OCI-LY1 (cell line): ENCODE measurements around the gene VGF.
A peak's percentile ranks its signal among the peaks of the same experiment; 100 is the strongest.

Source experiments
- H2AFZ ChIP-seq: fragments of 200-600 bp; sonication (generic), shearing (Covaris generic); 2 replicates; pipeline ENCODE4 v1.6.0; 2014; ENCODE audit warnings: antibody characterized with exemption, mild to moderate bottlenecking, low read length
- H3F3A ChIP-seq: fragments of 200-600 bp; sonication (generic), shearing (Covaris generic); 2 replicates; pipeline ENCODE4 v1.6.0; 2014; ENCODE audit warnings: mild to moderate bottlenecking, antibody characterized with exemption, low read length, moderate library complexity; ENCODE audit not compliant: insufficient read depth
- H3K27ac ChIP-seq: fragments of 200-600 bp; sonication (generic); 2 replicates; pipeline ENCODE4 v1.5.1; 2014; ENCODE audit warnings: low read length, mixed run types, mild to moderate bottlenecking, low read depth; ENCODE audit not compliant: poor library complexity, severe bottlenecking
- H3K27me3 ChIP-seq: fragments of 200-600 bp; sonication (generic); 2 replicates; pipeline ENCODE4 v1.6.0; 2014; ENCODE audit warnings: antibody characterized with exemption, mild to moderate bottlenecking, low read length, moderate library complexity; ENCODE audit not compliant: insufficient read depth
- H3K36me3 ChIP-seq: fragments of 200-600 bp; sonication (generic); 2 replicates; pipeline ENCODE4 v1.6.1; 2014; ENCODE audit warnings: mild to moderate bottlenecking, antibody characterized with exemption, low read length, moderate library complexity, mixed read lengths; ENCODE audit not compliant: insufficient read depth
- H3K4me1 ChIP-seq: fragments of 200-600 bp; sonication (generic); 2 replicates; pipeline ENCODE4 v1.5.1; 2014; ENCODE audit warnings: mild to moderate bottlenecking, low read length, moderate library complexity; ENCODE audit not compliant: insufficient read depth, severe bottlenecking
- H3K4me2 ChIP-seq: fragments of 200-600 bp; sonication (generic), shearing (Covaris generic); 2 replicates; pipeline ENCODE4 v1.6.1; 2014; ENCODE audit warnings: low read length
- H3K4me3 ChIP-seq: fragments of 200-600 bp; sonication (generic); 2 replicates; pipeline ENCODE4 v1.5.1; 2014; ENCODE audit warnings: low read length, low read depth, mild to moderate bottlenecking, mixed read lengths; ENCODE audit not compliant: poor library complexity, severe bottlenecking
- H3K79me2 ChIP-seq: fragments of 200-600 bp; shearing (Covaris generic); 2 replicates; pipeline ENCODE4 v1.6.1; 2016; ENCODE audit warnings: mixed run types, low read length, mixed read lengths; ENCODE audit not compliant: insufficient read depth
- H3K9ac ChIP-seq: fragments of 200-600 bp; sonication (generic), shearing (Covaris generic); 2 replicates; pipeline ENCODE4 v1.6.1; 2014; ENCODE audit warnings: mild to moderate bottlenecking, low read length, mixed read lengths
- H3K9me2 ChIP-seq: fragments of 200-600 bp; sonication (generic), shearing (Covaris generic); 2 replicates; pipeline ENCODE4 v1.6.1; 2014; ENCODE audit warnings: low read depth, mild to moderate bottlenecking, low read length, mixed read lengths
- H3K9me3 ChIP-seq: fragments of 200-600 bp; shearing (Covaris generic); 2 replicates; pipeline ENCODE4 v1.6.1; 2014; ENCODE audit warnings: low read length, mixed read lengths
- H4K20me1 ChIP-seq: fragments of 200-600 bp; sonication (generic), shearing (Covaris generic); 2 replicates; pipeline ENCODE4 v1.6.0; 2016; ENCODE audit warnings: mild to moderate bottlenecking, low read length; ENCODE audit not compliant: insufficient read depth
- EZH2 ChIP-seq: fragments of 200-600 bp; sonication (generic), shearing (Covaris generic); IDR thresholded peaks from 2 replicates; pipeline ENCODE4 v1.8.0; 2017; ENCODE audit warnings: borderline replicate concordance, mixed run types, mild to moderate bottlenecking, antibody characterized with exemption, low read length, moderate library complexity, mixed read lengths
- TF ChIP-seq, protein P1 (sequence below): fragments of 200-600 bp; sonication (generic), shearing (Covaris generic); IDR thresholded peaks from 2 replicates; pipeline ENCODE4 v1.5.1; 2017; ENCODE audit warnings: mild to moderate bottlenecking, antibody characterized with exemption, low read length, moderate library complexity, mixed read lengths

The VGF gene

DNA sequence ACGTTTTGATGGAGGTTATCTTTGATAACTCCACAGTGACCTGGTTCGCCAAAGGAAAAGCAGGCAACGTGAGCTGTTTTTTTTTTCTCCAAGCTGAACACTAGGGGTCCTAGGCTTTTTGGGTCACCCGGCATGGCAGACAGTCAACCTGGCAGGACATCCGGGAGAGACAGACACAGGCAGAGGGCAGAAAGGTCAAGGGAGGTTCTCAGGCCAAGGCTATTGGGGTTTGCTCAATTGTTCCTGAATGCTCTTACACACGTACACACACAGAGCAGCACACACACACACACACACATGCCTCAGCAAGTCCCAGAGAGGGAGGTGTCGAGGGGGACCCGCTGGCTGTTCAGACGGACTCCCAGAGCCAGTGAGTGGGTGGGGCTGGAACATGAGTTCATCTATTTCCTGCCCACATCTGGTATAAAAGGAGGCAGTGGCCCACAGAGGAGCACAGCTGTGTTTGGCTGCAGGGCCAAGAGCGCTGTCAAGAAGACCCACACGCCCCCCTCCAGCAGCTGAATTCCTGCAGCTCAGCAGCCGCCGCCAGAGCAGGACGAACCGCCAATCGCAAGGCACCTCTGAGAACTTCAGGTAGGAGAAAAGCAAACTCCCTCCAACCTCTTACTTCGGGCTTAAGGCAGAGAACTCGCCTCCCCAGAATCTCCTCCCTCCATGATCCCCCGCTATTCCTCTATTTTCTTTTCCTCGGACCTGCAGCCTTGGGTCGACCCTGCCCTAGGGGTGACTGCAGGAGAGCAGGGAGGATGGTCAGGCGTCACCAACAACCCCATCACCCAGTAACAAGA, 38.5 kb downstream of the VGF start, which contains the start of gene SERPINE1:
TSS of gene SERPINE1 (plus strand) at position 454 of the 809 bp plus-strand sequence. CDS start 1,290 bp downstream, outside the sequence.
- Histone ChIP-seq H3K4me1 (peaks cover 14% of the 10 kb centered on the region), H3K9me3 (no peaks in the 10 kb centered on the region), H2AFZ (no peak within 1 kb of the TSS), H3K4me2 (peak within 1 kb of the TSS; percentile 54), H3K9ac (no peak within 1 kb of the TSS; the same call in 1 of the 2 replicates), H3K27me3 (peaks cover 5% of the 10 kb centered on the region), H3K4me3 (peak within 1 kb of the TSS; percentile 36), H3K36me3 (no peaks in the 10 kb centered on the region), H3K79me2 (no peaks in the 10 kb centered on the region), H3K9me2 (no peaks in the 10 kb centered on the region), H3F3A (no peaks in the 10 kb centered on the region), H4K20me1 (no peaks in the 10 kb centered on the region), H3K27ac (no peak within 1 kb of the TSS)
- TF ChIP-seq EZH2: no peak
- TF ChIP-seq, protein P1, sequence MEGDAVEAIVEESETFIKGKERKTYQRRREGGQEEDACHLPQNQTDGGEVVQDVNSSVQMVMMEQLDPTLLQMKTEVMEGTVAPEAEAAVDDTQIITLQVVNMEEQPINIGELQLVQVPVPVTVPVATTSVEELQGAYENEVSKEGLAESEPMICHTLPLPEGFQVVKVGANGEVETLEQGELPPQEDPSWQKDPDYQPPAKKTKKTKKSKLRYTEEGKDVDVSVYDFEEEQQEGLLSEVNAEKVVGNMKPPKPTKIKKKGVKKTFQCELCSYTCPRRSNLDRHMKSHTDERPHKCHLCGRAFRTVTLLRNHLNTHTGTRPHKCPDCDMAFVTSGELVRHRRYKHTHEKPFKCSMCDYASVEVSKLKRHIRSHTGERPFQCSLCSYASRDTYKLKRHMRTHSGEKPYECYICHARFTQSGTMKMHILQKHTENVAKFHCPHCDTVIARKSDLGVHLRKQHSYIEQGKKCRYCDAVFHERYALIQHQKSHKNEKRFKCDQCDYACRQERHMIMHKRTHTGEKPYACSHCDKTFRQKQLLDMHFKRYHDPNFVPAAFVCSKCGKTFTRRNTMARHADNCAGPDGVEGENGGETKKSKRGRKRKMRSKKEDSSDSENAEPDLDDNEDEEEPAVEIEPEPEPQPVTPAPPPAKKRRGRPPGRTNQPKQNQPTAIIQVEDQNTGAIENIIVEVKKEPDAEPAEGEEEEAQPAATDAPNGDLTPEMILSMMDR: peak; percentile 44

DNA sequence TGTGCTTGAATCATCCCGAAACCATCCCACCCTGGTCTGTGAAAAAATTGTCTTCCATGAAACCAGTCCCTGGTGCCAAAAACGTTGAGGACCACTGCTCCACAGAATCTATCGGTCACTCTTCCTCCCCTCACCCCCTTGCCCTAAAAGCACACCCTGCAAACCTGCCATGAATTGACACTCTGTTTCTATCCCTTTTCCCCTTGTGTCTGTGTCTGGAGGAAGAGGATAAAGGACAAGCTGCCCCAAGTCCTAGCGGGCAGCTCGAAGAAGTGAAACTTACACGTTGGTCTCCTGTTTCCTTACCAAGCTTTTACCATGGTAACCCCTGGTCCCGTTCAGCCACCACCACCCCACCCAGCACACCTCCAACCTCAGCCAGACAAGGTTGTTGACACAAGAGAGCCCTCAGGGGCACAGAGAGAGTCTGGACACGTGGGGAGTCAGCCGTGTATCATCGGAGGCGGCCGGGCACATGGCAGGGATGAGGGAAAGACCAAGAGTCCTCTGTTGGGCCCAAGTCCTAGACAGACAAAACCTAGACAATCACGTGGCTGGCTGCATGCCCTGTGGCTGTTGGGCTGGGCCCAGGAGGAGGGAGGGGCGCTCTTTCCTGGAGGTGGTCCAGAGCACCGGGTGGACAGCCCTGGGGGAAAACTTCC, 39.2 kb downstream of the VGF start:
- H3K4me1 ChIP-seq: peaks cover 14% of the 10 kb centered on the region
- no peaks in the 10 kb centered on the region for H3F3A ChIP-seq
- no peak overlapping the region for H3K27ac ChIP-seq
- TF ChIP-seq EZH2: no peak
- TF ChIP-seq, protein P1: no peak
- peak overlapping the region; percentile 36 for H3K4me3 ChIP-seq
- H3K4me2 ChIP-seq: peak overlapping the region; percentile 54
- no peaks in the 10 kb centered on the region for H4K20me1 ChIP-seq
- H3K79me2 ChIP-seq: no peaks in the 10 kb centered on the region
- no peak overlapping the region; the same call in 1 of the 2 replicates for H3K9ac ChIP-seq
- no peak overlapping the region for H2AFZ ChIP-seq
- no peaks in the 10 kb centered on the region for H3K36me3 ChIP-seq
- H3K27me3 ChIP-seq: peaks cover 7% of the 10 kb centered on the region
- no peaks in the 10 kb centered on the region for H3K9me2 ChIP-seq
- H3K9me3 ChIP-seq: no peaks in the 10 kb centered on the region

DNA sequence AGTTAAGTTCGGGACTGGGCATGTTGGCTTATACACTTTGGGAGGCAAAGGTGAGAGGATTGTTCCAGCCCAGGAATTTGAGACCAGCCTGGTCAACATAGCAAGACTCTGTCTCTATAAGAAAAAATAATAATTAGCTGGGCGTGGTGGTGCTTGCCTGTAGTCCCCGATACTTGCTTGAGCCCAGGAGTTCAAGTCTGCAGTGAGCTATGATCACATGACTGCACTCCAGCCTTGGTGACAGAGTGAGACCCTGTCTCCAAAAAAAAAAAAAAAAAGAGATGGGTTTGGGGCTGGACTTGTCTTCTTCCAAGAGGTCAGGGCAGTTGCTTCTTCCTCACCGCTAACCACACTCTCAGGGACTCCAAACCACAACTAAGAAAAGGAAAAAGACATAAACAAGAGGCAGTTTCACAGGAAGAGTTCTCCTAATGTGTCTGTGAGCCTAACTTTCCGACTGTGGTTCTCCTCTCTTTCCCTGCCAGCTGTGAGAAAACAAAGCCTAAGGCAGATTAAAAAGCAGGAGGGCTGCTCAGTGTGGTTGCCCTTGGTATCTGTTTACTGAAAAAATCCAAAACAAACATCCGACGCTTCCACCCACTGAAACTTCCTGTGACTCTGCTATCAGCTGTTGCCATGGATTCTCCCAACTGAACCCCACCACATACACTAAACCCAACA, 40.9 kb downstream of the VGF start:
- H2AFZ ChIP-seq: no peak overlapping the region
- H3F3A ChIP-seq: no peaks in the 10 kb centered on the region
- H3K27ac ChIP-seq: no peak overlapping the region
- peaks cover 7% of the 10 kb centered on the region for H3K27me3 ChIP-seq
- H3K4me3 ChIP-seq: no peak overlapping the region
- H3K9me3 ChIP-seq: no peaks in the 10 kb centered on the region
- peaks cover 14% of the 10 kb centered on the region for H3K4me1 ChIP-seq
- H3K79me2 ChIP-seq: no peaks in the 10 kb centered on the region
- H3K9me2 ChIP-seq: no peaks in the 10 kb centered on the region
- H4K20me1 ChIP-seq: no peaks in the 10 kb centered on the region
- no peak overlapping the region for H3K4me2 ChIP-seq
- TF ChIP-seq, protein P1: no peak
- no peak for TF ChIP-seq EZH2
- no peaks in the 10 kb centered on the region for H3K36me3 ChIP-seq
- H3K9ac ChIP-seq: no peak overlapping the region
